NCI-H446 (cell line): ENCODE measurements around the gene HAAO.

Source experiments
- DNase-seq, 2 experiments: peaks; one replicate each; lab custom pipeline; 2025; lab: John Stamatoyannopoulos, UW

Gene HAAO

DNA sequence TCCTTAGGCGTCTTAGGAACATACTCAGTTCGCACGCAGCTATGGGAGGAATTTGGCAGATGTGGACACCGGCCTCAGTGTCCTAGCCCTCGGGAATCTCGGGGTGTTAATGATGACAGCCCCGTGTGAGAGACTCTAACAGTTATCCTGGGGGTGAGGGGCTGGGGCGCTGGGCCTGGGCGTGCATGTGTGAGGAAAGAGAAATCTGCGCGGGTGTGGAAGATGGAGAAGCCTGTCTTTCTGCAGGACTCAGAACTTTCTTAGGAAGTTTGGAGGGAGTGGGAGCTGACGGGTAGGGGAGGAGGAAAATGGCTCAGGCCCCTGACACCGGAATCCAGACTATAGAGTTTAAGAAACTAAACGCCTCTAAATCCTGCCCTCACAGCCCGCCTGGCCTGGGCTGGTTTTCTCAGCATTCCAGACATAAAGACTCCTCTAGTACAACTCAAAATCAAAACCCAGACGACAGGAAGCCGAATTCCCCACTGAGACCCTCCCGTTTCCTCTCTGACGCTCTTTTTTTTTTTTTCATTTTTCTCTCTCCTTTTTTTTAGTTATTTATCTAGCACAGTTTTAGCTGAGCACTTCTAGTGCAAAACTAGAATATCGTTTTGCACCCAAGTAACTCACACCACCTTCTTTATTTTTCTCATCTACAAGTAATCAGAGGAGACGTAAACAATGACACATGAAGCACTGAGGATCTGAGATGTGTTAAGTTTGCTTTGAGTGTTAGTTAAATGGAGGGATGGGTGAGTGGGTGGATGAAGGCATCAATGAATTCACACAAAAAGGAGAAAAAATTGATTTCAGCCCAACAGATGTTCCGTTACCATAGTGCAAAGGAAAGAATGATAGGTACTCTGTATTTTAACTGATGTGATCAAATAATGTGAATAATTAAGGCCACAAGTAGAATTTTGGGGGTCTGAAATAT lies 1.2 kb upstream of the HAAO start:
- no peak for DNase-seq

GRCh38 chr2:42792087-42792582 lies 248 bp downstream of the HAAO start:
- no peak for DNase-seq

DNA sequence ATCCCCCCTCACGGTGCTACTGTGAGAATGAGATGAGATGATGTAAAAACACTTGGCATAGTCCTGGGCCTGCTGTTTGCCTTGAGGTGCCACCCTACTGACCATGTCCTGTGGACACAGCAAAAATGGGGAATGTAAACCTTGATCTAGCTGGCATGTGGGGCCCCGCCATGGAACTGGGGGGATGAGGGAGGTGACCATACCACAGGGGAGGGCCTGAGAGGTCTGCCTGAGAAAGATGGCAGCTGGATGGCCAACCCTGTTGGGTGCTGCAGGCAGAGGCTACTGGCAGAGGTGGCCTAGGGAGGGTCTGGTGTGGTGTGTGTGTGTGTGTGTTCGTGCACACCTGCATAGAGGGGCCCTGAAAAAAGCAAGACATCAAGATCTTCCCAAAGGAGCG lies 777 bp downstream of the HAAO start:
- DNase-seq: no peak

GRCh38 chr2:42789751-42790150 lies 2.6 kb downstream of the HAAO start:
- no peak for DNase-seq

GRCh38 chr2:42788882-42789281 lies 3.5 kb downstream of the HAAO start:
- DNase-seq: no peak

DNA sequence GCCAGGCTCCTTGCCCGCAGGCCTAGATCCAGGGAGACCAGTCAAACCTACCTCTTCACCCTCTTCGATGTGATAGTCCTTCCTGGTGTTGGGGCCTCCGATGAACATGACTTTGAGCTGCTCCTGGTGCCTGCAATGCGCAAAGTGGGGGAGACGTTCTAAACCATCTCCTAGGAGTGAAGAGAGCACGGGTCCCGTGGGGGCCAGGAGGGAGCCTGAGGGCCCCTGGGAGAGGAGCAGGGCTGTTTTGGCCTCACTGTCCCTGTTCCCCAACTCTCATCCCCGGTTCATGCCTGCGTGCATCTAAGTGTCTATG lies 3.9 kb downstream of the HAAO start:
- DNase-seq: no peak

DNA sequence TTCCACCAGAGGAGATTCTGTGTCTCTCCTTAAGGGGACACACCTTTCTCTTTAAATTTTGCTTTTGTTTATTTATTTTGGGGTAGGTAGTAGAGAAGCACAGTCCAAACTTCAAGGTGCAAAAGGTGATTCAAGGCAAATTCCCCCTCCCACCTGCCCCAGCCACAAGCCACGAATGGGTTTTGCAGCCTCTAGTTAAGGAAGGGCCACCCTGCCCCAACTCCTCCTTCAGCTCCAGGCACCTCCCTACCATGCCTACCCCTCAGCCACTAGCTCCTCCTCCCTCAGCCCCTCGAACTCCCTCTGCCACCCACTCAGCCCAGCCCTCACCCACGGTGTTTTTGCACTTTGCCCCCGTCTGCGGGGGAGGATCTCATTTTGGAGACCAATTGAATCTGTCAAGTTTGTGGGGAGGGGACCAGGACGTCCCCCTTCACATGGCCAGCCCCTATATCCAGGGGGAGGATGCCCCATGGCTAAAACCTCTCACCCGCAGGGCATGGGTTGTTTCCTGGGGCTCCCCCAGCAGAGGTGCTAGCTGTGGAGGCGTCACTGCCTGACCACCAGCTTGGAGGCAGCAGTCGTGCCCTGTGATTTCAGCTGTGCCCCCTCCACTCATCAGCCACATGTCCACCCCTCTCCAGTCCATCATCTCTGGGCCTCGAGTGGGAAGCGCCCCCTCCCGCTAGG lies 4.5 kb downstream of the HAAO start:
- no peak for DNase-seq

DNA sequence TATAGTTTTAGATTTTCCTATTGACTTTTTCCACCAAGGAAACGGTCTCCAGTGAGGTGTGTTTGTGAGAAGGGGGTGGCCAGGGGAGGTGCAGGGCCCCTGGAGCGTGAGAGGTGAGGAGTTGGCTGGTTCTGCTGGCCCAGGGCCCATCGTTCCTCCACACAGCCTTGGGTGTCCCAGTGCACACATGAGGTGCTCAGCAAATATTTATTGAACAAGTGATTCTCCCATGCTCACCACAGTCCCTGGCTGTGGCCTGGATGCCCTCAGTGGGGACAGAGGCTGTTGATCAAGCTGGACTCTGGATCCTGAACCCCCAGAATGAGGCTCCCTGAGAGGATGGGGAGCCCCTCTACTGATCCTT lies 5.0 kb downstream of the HAAO start:
- no peak for DNase-seq

DNA sequence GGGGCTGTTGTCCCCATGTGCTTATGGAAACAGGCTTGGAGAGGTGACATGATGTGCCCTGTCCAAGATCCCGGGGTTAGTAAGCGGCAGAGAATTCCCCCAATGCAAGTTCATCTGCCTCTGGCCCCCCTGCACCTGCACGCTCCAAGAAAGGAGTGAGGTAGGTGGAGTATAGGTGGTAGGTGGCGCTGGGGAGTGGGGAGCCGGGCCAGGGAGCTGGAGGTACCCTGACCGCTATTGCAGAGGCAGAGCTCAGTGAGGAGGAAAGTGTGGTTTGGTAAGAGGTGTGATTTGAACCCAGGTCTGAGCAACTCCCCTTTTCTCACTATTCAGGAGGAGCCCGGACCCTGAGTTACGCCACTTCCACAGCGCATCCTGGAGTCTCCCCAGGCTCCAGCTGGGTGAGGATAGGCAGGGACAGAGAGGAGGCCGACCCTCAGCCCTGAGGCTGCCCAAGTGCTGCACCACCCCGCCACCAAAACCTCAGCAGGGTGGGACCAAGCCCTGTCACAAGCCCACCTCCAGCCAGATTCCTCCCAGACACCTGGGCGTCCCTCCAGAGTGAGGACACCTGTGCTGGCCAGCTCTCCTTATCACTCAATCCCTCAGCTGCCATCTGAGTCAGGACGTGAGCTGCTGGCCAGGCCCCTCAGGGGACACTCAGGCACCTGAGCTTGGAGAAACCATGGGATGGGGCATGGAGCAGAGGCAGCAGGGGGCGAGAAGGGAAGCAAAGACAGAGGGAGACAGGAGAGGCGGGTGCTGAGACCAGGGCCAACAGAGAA lies 5.6 kb downstream of the HAAO start:
- DNase-seq: no peak

DNA sequence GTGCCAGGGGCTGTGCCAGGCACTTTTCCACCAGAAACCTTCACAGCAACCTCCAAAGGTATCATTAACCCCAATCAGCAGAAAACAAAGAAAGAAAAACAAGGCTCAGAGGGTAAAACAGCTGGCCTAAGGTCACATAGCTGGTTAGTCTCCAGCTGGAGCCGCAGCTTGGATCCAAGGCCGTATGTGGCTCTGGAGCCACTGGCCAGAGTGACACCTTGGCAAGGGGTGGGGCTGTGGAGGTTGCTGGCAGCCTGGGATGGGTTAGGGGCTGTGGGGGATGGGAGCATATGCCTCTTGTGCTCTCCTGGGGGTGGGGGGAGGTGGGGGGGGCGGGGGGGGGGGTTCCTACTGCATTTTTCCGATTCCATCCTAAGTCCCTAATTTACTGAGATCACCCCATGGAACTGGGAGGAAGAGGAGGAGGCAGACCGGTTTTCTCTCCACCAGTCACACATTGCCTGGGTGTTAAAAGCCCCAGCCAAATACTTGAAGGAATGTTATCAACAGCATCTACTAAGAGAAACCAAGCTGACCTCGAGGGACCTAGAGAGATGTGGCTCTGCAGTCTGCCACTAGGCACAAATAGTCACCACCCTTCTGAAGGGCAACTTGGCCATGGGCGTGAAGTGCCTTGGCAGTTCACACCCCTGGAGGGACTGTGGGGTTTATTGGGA lies 8.0 kb downstream of the HAAO start:
- no peak for DNase-seq

- DNase-seq: no peak
Measured at GRCh38 chr2:42783511-42783910, 8.9 kb downstream of the HAAO start.

DNA sequence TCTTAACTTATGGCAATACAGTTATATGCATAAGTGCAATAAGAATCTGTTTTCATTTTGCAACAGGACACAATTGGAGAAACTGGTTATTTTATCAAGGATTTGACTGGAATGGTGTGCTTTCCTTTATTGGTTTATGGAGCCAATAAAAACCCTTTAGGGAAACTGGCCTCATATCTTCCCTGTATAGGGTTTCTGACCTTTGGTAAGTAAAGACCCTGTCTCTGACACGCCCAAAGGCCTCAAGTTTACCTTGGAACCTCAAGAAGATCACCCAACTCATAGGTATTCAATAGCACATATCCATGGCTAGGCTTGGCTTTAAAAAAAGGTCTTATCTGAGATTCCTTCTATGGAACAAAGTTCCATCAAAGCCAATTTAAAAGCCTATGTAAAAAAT lies 11.2 kb downstream of the HAAO start:
- no peak for DNase-seq

DNA sequence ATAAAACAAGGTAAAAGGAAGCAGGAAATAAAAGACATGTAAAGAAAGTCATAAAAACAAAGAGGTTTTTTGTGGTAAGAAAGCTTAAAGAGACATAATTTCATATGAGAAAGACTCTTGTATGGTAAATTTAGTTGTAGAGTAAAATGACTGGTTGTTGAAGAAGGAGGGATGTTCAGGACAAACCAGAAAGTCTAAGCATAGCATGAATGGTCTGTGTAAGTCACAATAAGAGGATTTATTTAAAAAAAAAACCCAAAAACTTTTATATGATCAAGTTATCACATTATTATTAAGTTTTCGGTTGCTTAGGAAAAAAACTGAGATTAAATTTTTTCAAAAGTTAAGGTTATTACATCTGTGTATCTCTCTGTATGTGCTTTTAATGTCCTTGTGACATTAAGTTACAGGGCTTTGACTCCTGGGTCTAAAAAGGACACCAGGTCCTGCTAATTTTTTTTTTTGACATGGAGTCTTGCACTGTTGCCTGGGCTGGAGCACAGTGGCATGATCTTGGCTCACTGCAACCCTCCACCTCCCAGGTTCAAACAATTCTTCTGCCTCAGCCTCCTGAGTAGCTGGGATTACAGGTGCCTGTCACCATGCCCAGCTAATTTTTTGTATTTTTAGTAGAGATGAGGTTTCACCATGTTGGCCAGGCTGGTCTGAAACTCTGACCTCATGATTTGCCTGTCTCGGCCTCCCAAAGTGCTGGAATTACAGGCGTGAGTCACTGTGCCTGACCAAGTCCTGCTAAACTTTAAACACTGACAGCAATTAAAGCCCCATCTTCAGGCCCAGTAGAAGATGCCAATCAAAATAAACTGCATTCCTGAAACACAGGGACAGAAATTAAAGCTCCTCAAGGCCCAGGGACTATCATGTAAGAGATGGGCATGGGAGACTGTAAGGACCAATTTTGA lies 14.2 kb downstream of the HAAO start:
- no peak for DNase-seq

DNA sequence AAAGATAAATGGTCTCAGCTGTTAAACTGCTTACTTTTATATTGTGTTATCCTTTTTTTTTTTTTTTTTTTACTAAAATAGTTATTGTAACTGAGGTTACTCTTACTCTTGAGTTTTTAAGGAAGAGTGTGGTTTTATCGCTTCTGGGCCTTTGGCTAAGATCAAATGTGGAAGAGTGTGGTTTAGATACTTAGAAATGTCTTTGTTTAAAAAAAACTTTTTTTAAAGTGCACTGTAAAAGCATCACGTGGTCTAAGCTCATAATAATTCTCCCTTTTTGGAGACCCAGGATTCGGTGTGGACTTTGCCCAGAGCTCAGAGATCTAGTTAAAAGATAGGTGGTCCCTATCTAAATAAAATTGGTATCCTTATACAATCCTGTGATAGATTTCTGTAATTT lies 16.6 kb downstream of the HAAO start:
- DNase-seq: no peak

- DNase-seq: no peak
Measured at GRCh38 chr2:42775186-42775585, 17.2 kb downstream of the HAAO start.

- DNase-seq: no peak
Measured at GRCh38 chr2:42771546-42772153, 20.7 kb downstream of the HAAO start.

DNA sequence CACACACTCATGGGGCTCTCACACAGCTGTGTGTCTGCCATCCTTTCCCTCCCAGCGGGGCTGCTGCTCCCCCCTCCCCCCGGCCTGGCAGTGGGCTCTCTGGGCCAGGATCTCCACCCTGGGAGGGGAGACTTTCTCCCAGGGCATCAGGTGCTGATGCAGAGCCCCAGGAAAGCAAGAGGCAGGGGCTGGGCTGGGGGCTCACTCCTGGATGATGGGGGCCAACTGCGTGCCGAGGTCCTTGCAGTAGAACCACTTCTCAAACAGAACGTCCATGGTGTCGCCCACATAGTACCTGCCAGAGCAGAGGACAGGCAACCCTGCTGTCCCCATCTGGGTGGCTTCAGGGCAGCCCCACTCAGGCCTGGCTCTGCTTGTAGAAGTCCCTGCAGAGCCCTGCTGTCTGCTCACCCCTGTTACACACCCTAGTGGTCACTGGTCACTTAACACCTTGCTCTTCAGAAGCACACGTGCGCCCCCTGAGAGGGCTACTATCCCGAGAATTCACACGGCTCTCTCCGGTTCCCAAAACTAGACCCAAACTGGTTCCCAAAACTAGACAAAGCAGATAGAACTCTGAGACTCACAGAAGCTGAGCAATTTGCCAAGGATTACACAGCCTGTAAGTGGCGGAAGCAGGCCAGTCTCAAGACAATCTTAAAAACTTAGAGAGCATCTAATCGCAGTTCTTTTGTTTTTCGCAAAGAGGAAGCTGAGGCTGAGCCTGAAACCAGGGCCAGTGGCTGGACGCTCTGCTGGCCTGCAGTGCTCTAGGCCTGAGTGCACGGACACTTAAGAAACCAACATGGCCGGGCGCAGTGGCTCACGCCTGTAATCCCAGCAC lies 21.9 kb downstream of the HAAO start:
- peak in 1 of 2 experiments; percentile 5 for DNase-seq

- DNase-seq: no peak
Measured at GRCh38 chr2:42769583-42770287, 22.6 kb downstream of the HAAO start.

DNA sequence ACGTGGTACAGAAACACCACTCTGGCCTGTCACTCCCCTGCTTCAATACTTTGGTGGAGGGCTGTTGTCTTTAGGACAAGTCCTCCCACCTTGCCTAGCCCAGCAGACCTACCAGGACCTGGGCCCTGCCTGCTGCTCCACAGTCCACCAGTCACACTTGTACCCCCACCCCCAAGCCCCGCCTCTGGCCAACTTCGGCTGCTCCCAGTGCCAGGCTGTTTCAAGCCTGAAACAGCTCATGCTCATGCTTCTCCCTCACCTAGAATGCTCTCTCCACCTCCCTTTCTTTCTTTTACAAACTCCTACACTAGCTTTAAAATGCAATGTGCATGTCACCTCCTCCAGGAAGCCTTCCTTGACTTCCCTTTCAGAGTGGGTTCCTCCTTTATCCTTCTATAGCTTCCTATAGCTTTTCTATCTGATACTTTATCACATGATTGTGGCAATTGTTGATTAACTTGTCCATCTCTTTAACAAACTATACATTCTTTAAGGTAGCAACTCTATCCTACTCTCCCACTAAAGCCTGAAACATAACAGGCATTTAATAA lies 23.6 kb downstream of the HAAO start:
- DNase-seq: no peak
